Measurements from ENCODE around the gene DRD3.

- TF ChIP-seq CTCF (IDR thresholded peaks at IDR 0.05; ENCODE audit: insufficient read depth, low read length) (no peak), POLR2AphosphoS5 (IDR thresholded peaks at IDR 0.05; ENCODE audit: low read depth) (no peak)
These were observed 35.9 kb upstream of the DRD3 start for GRCh38 chr3:114214542-114215341.
